ENCODE measurements around the gene IQCH. TPM values are rescaled to one million over a fixed set of nuclear protein-coding genes. Genes with fewer than 3 reads are reported as not detected.

IQCH gene
- polyA plus RNA-seq, 1 of the 3 experiments (the other 2 are of a cell fraction): 0.81 TPM

GRCh38 chr15:67479781-67480505 is 225.4 kb downstream of the IQCH start:
- ChIA-PET POLR2A (no interaction called here), CTCF (no interaction called here)
- H3K27me3 ChIP-seq (ENCODE audit: insufficient read depth): no peaks in the 10 kb centered on the region
- H3K4me2 ChIP-seq: peak overlapping the region; percentile 41; the same call in 1 of the 2 replicates
- no peaks in the 10 kb centered on the region for H3K79me2 ChIP-seq (ENCODE audit: insufficient read depth)
- H3K36me3 ChIP-seq (replicated peaks in 1 of 2; ENCODE audit: control insufficient read depth in 1 of 2, insufficient read depth in 2 of 2, low read length in 1 of 2): no peaks in the 10 kb centered on the region
- TF ChIP-seq RXRA (IDR thresholded peaks at IDR 0.05; ENCODE audit: borderline replicate concordance, low read depth) (no peak), ELF1 (IDR thresholded peaks at IDR 0.05) (no peak), NRF1 (IDR thresholded peaks at IDR 0.05; ENCODE audit: low read depth, low read length) (no peak), TAF1 (IDR thresholded peaks at IDR 0.05; ENCODE audit: borderline replicate concordance, low read depth, low read length) (no peak), CHD2 (IDR thresholded peaks at IDR 0.05; ENCODE audit: low read length, partially characterized antibody) (no peak), PBX3 (IDR thresholded peaks at IDR 0.05) (no peak), TCF12 (IDR thresholded peaks at IDR 0.05) (no peak), EP300 (IDR thresholded peaks at IDR 0.05; ENCODE audit: borderline replicate concordance in 1 of 2, low read depth in 1 of 2, low read length in 1 of 2) (no peak), EZH2phosphoT487 (IDR thresholded peaks at IDR 0.05; ENCODE audit: borderline replicate concordance, low read depth) (no peak), NFIC (IDR thresholded peaks at IDR 0.05; ENCODE audit: borderline replicate concordance) (no peak), USF2 (IDR thresholded peaks at IDR 0.05; ENCODE audit: borderline replicate concordance, low read depth, low read length) (no peak), GATA2 (CRISPR knock-in tag; IDR thresholded peaks at IDR 0.05) (no peak), ZBTB33 (IDR thresholded peaks at IDR 0.05; ENCODE audit: borderline replicate concordance, low read depth) (no peak), USF1 (IDR thresholded peaks at IDR 0.05; ENCODE audit: borderline replicate concordance, low read depth) (no peak), FOXJ3 (CRISPR knock-in tag; IDR thresholded peaks at IDR 0.05) (no peak), TEAD4 (IDR thresholded peaks at IDR 0.05; ENCODE audit: borderline replicate concordance, insufficient read depth) (no peak), SMC3 (IDR thresholded peaks at IDR 0.05; ENCODE audit: low read depth, low read length) (no peak), REST (IDR thresholded peaks at IDR 0.05; ENCODE audit: low read depth, low read length) (no peak)
- 61% methylated on average over 5 of the region's 5 CpGs for WGBS (ENCODE audit: low lambda C conversion rate)
- no peak overlapping the region for H3K4me3 ChIP-seq (ENCODE audit: low read depth in 2 of 2, low read length in 1 of 2)
- no peaks in the 10 kb centered on the region for H4K20me1 ChIP-seq (ENCODE audit: insufficient read depth)
- H3K4me1 ChIP-seq (ENCODE audit: control insufficient read depth in 1 of 2, insufficient read depth in 2 of 2, low read depth in 1 of 2, low read length in 1 of 2): peaks cover 6% of the 10 kb centered on the region in 2 experiments; a peak in 2 of 4 replicates
- H3F3A ChIP-seq (replicated peaks; ENCODE audit: insufficient read depth): no peaks in the 10 kb centered on the region
- H3K9ac ChIP-seq: no peak overlapping the region
- no peaks in the 10 kb centered on the region for H3K9me2 ChIP-seq
- DNase-seq: peak; percentile 36
- peak overlapping the region in 1 of 2 experiments; percentile 7; a peak in 1 of 4 replicates for H3K27ac ChIP-seq (ENCODE audit: low read depth in 2 of 2, low read length in 1 of 2)
- no peak overlapping the region for H2AFZ ChIP-seq (ENCODE audit: low read depth)
- no peaks in the 10 kb centered on the region for H3K9me3 ChIP-seq
